Measurements from ENCODE around the gene CST6. TPM values are rescaled to one million over a fixed set of nuclear protein-coding genes. Genes with fewer than 3 reads are reported as not detected.

CST6 gene
- total RNA-seq, 4 donors from 2014 or later = 1.6 to 6.2 TPM; not detected in 2

DNA sequence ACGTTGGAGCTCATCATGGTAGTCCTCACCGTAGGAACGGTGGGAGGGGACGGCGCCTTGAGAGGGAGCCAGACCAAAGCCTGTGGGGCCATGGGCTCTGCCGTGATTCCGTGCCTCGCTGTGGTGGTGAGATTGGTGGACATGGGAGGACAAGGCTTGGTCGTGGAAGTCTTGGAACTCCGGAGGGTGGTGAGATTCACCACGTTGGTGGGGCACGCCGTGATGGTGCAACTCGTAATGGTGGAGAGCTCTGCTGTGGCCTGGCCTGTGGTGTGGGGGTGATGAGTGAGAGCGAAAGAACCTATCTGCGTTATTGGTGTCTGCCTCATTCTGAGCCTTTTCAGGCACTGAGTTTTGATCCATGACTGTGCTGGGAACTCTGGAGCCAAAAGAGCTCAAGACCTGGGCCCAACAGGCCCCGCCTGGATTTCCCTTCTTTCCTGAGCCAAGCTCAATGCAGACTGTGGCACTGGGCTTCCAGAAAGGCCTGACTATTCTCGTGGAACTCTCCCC, 14.3 kb downstream of the CST6 start, which contains the start of gene CATSPER1:
Gene CATSPER1 (minus strand): TSS at position 463 of the 513 bp plus-strand sequence. CDS start 100 bp downstream, at position 363.
- ATAC-seq (ENCODE audit: low FRiP score) = no peak
- TF ChIP-seq, protein P1, sequence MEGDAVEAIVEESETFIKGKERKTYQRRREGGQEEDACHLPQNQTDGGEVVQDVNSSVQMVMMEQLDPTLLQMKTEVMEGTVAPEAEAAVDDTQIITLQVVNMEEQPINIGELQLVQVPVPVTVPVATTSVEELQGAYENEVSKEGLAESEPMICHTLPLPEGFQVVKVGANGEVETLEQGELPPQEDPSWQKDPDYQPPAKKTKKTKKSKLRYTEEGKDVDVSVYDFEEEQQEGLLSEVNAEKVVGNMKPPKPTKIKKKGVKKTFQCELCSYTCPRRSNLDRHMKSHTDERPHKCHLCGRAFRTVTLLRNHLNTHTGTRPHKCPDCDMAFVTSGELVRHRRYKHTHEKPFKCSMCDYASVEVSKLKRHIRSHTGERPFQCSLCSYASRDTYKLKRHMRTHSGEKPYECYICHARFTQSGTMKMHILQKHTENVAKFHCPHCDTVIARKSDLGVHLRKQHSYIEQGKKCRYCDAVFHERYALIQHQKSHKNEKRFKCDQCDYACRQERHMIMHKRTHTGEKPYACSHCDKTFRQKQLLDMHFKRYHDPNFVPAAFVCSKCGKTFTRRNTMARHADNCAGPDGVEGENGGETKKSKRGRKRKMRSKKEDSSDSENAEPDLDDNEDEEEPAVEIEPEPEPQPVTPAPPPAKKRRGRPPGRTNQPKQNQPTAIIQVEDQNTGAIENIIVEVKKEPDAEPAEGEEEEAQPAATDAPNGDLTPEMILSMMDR (IDR thresholded peaks at IDR 0.05) = no peak

DNA sequence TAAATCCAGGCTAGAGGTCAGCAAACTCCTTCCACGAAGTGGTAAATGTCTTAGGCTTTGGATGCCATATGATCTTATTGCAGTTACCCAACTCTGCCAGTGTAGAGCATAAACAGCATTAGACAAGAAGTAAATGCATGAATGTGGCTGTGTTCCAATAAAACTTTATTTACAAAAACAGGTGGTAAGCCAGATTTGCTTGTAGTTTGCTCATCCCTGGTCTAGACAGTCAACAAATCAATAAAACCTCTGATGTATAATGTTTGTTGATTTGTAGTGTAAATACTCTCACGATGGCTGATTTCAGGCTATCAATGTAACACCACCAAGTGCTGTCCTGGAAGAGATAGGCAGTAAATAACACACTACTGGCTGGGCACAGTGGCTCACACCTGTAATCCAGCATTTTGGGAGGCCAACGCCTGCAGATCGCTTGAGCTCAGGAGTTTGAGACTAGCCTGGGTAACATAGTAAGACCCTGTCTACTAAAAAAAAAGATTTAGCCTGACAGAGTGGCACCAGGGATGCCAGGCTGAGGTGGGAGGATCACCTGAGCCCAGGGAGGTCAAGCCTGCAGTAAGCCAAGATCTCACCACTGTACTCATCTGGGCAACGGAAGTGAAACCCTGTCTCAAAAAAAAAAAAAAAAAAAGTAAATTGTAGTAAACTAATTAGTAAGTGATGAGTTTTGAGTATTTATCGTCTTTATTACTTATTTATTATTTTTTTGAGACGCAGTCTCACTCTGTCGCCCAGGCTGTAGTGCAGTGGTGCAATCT, 21.3 kb downstream of the CST6 start:
- TF ChIP-seq, protein P1 (IDR thresholded peaks at IDR 0.05) = no peak
- ATAC-seq (ENCODE audit: low FRiP score) (no peak), DNase-seq (ENCODE audit: low spot score) (no peak)

More for the DNA sequence above, 14.3 kb downstream of the CST6 start, which contains the start of gene CATSPER1:
- no peak for DNase-seq (ENCODE audit: low spot score)

DNA sequence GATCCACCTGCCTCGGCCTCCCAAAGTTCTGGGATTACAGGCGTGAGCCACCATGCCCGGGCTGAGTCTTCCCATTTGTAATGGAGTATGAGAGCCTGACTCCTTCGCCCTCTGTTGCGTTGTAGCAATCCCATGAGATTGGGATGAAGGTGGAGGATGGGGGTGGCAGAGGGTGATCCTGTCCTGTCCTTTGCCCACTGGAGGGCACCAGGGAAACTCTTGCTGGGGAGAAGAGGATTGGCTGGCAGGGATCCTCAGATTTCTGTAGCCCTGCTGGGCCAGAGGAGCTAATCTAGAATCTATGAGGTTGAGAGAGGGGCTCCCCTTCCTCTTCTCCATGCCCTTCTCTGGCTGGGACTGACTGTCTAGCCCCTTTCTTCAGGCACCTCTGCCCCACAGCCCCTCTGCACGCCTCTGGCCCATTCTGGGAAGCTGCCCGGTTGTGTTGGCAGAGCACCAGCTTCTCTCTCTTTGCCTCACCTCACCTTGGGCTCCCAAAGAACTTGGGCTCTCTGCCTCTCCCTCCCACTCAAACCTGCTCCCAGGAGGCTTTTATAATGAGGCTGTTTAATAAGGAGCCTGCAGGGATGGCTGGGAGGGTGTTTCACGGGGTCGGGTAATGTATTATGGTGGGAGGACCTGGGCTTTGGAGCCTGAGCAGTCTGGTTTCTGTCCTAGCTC, 24.0 kb downstream of the CST6 start:
- DNase-seq (ENCODE audit: low spot score) (no peak), ATAC-seq (ENCODE audit: low FRiP score) (peak; percentile 49)
- TF ChIP-seq, protein P1 (IDR thresholded peaks at IDR 0.05) = no peak

DNA sequence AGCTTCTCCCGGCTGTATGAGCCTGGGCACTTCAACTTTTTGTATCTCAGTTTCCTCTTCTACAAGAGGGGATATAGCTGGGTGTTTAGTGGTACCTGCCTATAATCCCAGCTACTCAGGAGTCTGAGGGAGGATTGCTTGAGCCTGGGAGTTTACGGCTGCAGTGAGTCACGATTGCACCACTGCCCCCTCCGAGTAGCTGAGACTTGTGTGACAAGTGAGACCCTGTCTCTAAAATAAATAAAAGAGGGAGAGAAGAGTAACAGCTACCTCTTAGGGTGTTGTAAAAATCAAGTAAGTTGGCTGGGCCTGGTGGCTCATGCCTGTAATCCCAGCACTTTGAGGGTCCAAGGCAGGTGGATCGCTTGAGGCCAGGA, 24.5 kb downstream of the CST6 start:
- ATAC-seq (ENCODE audit: low FRiP score) (peak; percentile 37), DNase-seq (ENCODE audit: low spot score) (no peak)
- TF ChIP-seq, protein P1 (IDR thresholded peaks at IDR 0.05) = no peak

DNA sequence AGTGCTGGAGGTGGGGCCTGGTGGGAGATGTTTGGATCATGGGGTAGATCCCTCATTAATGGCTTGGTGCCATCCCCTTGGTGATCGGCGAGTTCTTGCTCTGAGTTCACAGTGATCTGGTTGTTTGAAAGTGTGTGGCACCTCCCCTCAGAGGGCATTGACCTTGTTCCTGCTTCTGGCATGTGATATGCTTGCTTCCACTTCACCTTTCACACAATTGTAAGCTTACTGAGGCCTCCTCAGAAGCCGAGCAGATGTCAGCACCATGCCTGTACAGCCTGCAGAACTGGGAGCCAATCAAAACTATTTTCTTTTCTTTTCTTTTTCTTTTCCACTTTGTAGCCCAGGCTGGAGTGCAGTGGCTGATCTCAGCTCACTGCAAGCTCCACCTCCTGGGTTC, 25.5 kb downstream of the CST6 start:
- DNase-seq (ENCODE audit: low spot score) (no peak), ATAC-seq (ENCODE audit: low FRiP score) (no peak)
- TF ChIP-seq, protein P1 (IDR thresholded peaks at IDR 0.05) = no peak

DNA sequence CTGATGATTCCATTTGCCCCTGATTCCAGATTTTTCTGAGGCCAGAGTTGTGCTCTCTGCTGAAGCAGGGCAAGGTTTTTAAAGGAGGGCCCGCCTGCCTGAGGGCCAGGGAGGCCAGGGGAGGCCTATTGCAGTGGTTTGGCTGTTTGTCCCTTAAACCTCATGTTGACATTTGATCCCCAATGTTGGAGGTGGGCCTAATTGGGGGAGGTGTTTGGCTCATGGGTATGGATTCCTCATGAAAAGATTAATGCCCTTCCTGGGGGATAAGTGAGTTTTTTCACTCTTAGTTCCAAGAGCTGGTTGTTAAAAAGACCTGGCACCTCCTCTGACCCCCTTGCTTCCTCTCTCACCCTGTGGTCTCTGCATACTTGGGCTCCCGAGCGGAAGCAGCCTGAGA, 28.0 kb downstream of the CST6 start:
- no peak for ATAC-seq (ENCODE audit: low FRiP score)
- DNase-seq (ENCODE audit: low spot score) = no peak
- TF ChIP-seq, protein P1 (IDR thresholded peaks at IDR 0.05) = no peak

Measured in omental fat pad (tissue), 4 donors.